Right atrium auricular region (tissue), 2 donors: ENCODE results near the gene ZDHHC6. TPM values are rescaled to one million over a fixed set of nuclear protein-coding genes. Genes with fewer than 3 reads are reported as not detected.

Experiments used
- DNase-seq: peaks from one replicate; pipeline ENCODE4 v3.0.0-alpha.2; 2019; ENCODE audit warnings: low spot score
- H3K27ac ChIP-seq, 2 donors: fragments of 200-600 bp; sonication (generic); 1 replicate in 1 of 2; 2 replicates in 1 of 2; pipeline ENCODE4 v1.5.1; 2016 to 2019
- H3K27me3 ChIP-seq, 2 donors: fragments of 200-600 bp; sonication (generic); one replicate each; pipeline versions ENCODE4 v1.5.1 to v1.6.0; 2017 to 2019
- H3K36me3 ChIP-seq: fragments of 200-600 bp; sonication (generic); one replicate; pipeline ENCODE4 v1.5.1; 2016
- H3K4me1 ChIP-seq, 2 donors: fragments of 200-600 bp; sonication (generic); one replicate each; pipeline versions ENCODE4 v1.5.1 to v1.6.0; 2017 to 2019
- H3K4me3 ChIP-seq, 2 donors: fragments of 200-600 bp; sonication (generic); 1 replicate in 1 of 2; 2 replicates in 1 of 2; pipeline ENCODE4 v1.5.1; 2017 to 2019; ENCODE audit warnings: mild to moderate bottlenecking in 1 of 2, moderate library complexity in 1 of 2
- H3K9me3 ChIP-seq, 2 donors: fragments of 200-600 bp; sonication (generic); one replicate each; pipeline ENCODE4 v1.5.1; 2019
- CTCF ChIP-seq, 2 donors: fragments of 200-600 bp; sonication (generic); IDR thresholded peaks; one replicate each; pipeline ENCODE4 v1.5.1; 2019; ENCODE audit warnings: antibody characterized with exemption in 2 of 2
- total RNA-seq, 2 donors: library from RNA; depleted of rRNA; stranded (reverse); fragments of >200 nt; gene quantifications; one replicate each; pipeline ENCODE4 v1.1.0, GENCODE V29; 2016

ZDHHC6 gene
- total RNA-seq, 2 donors from 2014 or later = 11.0 to 12.8 TPM

GRCh38 chr10:112426111-112426510 lies 20.6 kb downstream of the ZDHHC6 start:
- H3K9me3 ChIP-seq = no peaks in the 10 kb centered on the region
- TF ChIP-seq CTCF (IDR thresholded peaks at IDR 0.05) = no peak
- no peak overlapping the region for H3K27ac ChIP-seq
- peaks cover 27% of the 10 kb centered on the region for H3K36me3 ChIP-seq
- no peak overlapping the region for H3K4me3 ChIP-seq
- no peak for DNase-seq
- no peaks in the 10 kb centered on the region for H3K4me1 ChIP-seq
- no peaks in the 10 kb centered on the region for H3K27me3 ChIP-seq

GRCh38 chr10:112424651-112425050 lies 22.1 kb downstream of the ZDHHC6 start:
- Histone ChIP-seq H3K9me3 (no peaks in the 10 kb centered on the region), H3K36me3 (peaks cover 13% of the 10 kb centered on the region), H3K27me3 (no peaks in the 10 kb centered on the region), H3K4me1 (no peaks in the 10 kb centered on the region), H3K4me3 (no peak overlapping the region), H3K27ac (no peak overlapping the region)
- TF ChIP-seq CTCF (IDR thresholded peaks at IDR 0.05) = no peak
- DNase-seq = no peak

GRCh38 chr10:112421731-112422130 lies 25.0 kb downstream of the ZDHHC6 start:
- Histone ChIP-seq H3K27me3 (no peaks in the 10 kb centered on the region), H3K9me3 (no peaks in the 10 kb centered on the region), H3K36me3 (no peaks in the 10 kb centered on the region), H3K27ac (no peak overlapping the region), H3K4me1 (no peaks in the 10 kb centered on the region), H3K4me3 (no peak overlapping the region)
- DNase-seq = no peak
- TF ChIP-seq CTCF (IDR thresholded peaks at IDR 0.05) = no peak

- Histone ChIP-seq H3K36me3 (no peaks in the 10 kb centered on the region), H3K27me3 (no peaks in the 10 kb centered on the region), H3K9me3 (no peaks in the 10 kb centered on the region), H3K27ac (no peak overlapping the region), H3K4me1 (no peaks in the 10 kb centered on the region), H3K4me3 (no peak overlapping the region)
- no peak for TF ChIP-seq CTCF (IDR thresholded peaks at IDR 0.05)
- no peak for DNase-seq
Observed at GRCh38 chr10:112412696-112413095, 34.0 kb downstream of the ZDHHC6 start.

- Histone ChIP-seq H3K4me3 (no peak overlapping the region), H3K27me3 (no peaks in the 10 kb centered on the region), H3K9me3 (no peaks in the 10 kb centered on the region), H3K4me1 (no peaks in the 10 kb centered on the region), H3K36me3 (no peaks in the 10 kb centered on the region), H3K27ac (no peak overlapping the region)
- DNase-seq = no peak
- no peak for TF ChIP-seq CTCF (IDR thresholded peaks at IDR 0.05)
Observed at GRCh38 chr10:112409755-112410154, 37.0 kb downstream of the ZDHHC6 start.

- DNase-seq = no peak
- TF ChIP-seq CTCF (IDR thresholded peaks at IDR 0.05) = no peak
- Histone ChIP-seq H3K4me3 (no peak overlapping the region), H3K36me3 (no peaks in the 10 kb centered on the region), H3K27me3 (no peaks in the 10 kb centered on the region), H3K4me1 (no peaks in the 10 kb centered on the region), H3K27ac (no peak overlapping the region), H3K9me3 (no peaks in the 10 kb centered on the region)
Observed at GRCh38 chr10:112409299-112409698, 37.4 kb downstream of the ZDHHC6 start.
